Measurements from ENCODE around the gene MAPT.

MAPT gene

GRCh38 chr17:46028981-46029565 lies 134.7 kb downstream of the MAPT start:
- DNase-seq = no peak
- CTCF ChIA-PET = interaction anchor here (0.5 kb wide), 1 partner anchor 116 kb away, joined by 3 read pairs; no protein-coding TSS in a partner anchor
- H3K27ac Mint-ChIP-seq = peak overlapping the region; percentile 49
- peaks cover 6% of the 10 kb centered on the region for H3K4me1 Mint-ChIP-seq
- no peaks in the 10 kb centered on the region for H3K27me3 Mint-ChIP-seq
- H3K9me3 Mint-ChIP-seq = no peaks in the 10 kb centered on the region
- H3K36me3 Mint-ChIP-seq = peaks cover 53% of the 10 kb centered on the region
- no peak overlapping the region for H3K4me3 Mint-ChIP-seq

GRCh38 chr17:46029627-46030026 lies 135.3 kb downstream of the MAPT start:
- no peaks in the 10 kb centered on the region for H3K9me3 Mint-ChIP-seq
- no peak overlapping the region for H3K4me3 Mint-ChIP-seq
- no peak for DNase-seq
- no peak overlapping the region for H3K27ac Mint-ChIP-seq
- CTCF ChIA-PET = interaction anchor here (0.5 to 0.6 kb wide), 2 partner anchors 115 to 588 kb away, joined by 3 read pairs; no protein-coding TSS in a partner anchor
- H3K4me1 Mint-ChIP-seq = peaks cover 6% of the 10 kb centered on the region
- peaks cover 58% of the 10 kb centered on the region for H3K36me3 Mint-ChIP-seq
- H3K27me3 Mint-ChIP-seq = no peaks in the 10 kb centered on the region

- CTCF ChIA-PET = no interaction called here
- peaks cover 9% of the 10 kb centered on the region for H3K4me1 Mint-ChIP-seq
- H3K27me3 Mint-ChIP-seq = no peaks in the 10 kb centered on the region
- H3K27ac Mint-ChIP-seq = peak overlapping the region; percentile 64
- no peak for DNase-seq
- H3K4me3 Mint-ChIP-seq = no peak overlapping the region
- peaks cover 67% of the 10 kb centered on the region for H3K36me3 Mint-ChIP-seq
- no peaks in the 10 kb centered on the region for H3K9me3 Mint-ChIP-seq
These were observed 136.4 kb downstream of the MAPT start for GRCh38 chr17:46030752-46031151.

GRCh38 chr17:46031440-46031839 lies 137.1 kb downstream of the MAPT start:
- CTCF ChIA-PET = no interaction called here
- no peak for DNase-seq
- Mint-ChIP-seq H3K27ac (no peak overlapping the region), H3K27me3 (no peaks in the 10 kb centered on the region), H3K4me3 (no peak overlapping the region), H3K4me1 (peaks cover 9% of the 10 kb centered on the region), H3K9me3 (no peaks in the 10 kb centered on the region), H3K36me3 (peaks cover 71% of the 10 kb centered on the region)

- H3K4me1 Mint-ChIP-seq = peaks cover 9% of the 10 kb centered on the region
- H3K9me3 Mint-ChIP-seq = no peaks in the 10 kb centered on the region
- H3K36me3 Mint-ChIP-seq = peaks cover 73% of the 10 kb centered on the region
- H3K4me3 Mint-ChIP-seq = no peak overlapping the region
- CTCF ChIA-PET = no interaction called here
- H3K27me3 Mint-ChIP-seq = no peaks in the 10 kb centered on the region
- no peak overlapping the region for H3K27ac Mint-ChIP-seq
- no peak for DNase-seq
These were observed 137.6 kb downstream of the MAPT start for GRCh38 chr17:46031920-46032319.

GRCh38 chr17:46032909-46033308 lies 138.6 kb downstream of the MAPT start:
- Mint-ChIP-seq H3K36me3 (peaks cover 74% of the 10 kb centered on the region), H3K4me3 (no peak overlapping the region), H3K27me3 (no peaks in the 10 kb centered on the region), H3K4me1 (peaks cover 6% of the 10 kb centered on the region), H3K9me3 (no peaks in the 10 kb centered on the region), H3K27ac (no peak overlapping the region)
- CTCF ChIA-PET = interaction anchor here (3.1 kb wide), 1 partner anchor 12 kb away, joined by 17 read pairs; no protein-coding TSS in a partner anchor
- DNase-seq = no peak

GRCh38 chr17:46033392-46033791 lies 139.0 kb downstream of the MAPT start:
- CTCF ChIA-PET = interaction anchor here (3.1 kb wide), 1 partner anchor 11 kb away, joined by 17 read pairs; no protein-coding TSS in a partner anchor
- Mint-ChIP-seq H3K4me3 (no peak overlapping the region), H3K4me1 (peaks cover 6% of the 10 kb centered on the region), H3K36me3 (peaks cover 74% of the 10 kb centered on the region), H3K27me3 (no peaks in the 10 kb centered on the region), H3K9me3 (no peaks in the 10 kb centered on the region), H3K27ac (no peak overlapping the region)
- DNase-seq = no peak

GRCh38 chr17:46035112-46035818 lies 140.9 kb downstream of the MAPT start:
- Mint-ChIP-seq H3K4me3 (no peak overlapping the region), H3K27ac (peak overlapping the region; percentile 4), H3K36me3 (peaks cover 81% of the 10 kb centered on the region), H3K4me1 (peaks cover 3% of the 10 kb centered on the region), H3K9me3 (no peaks in the 10 kb centered on the region), H3K27me3 (no peaks in the 10 kb centered on the region)
- CTCF ChIA-PET = interaction anchor here (1.0 to 3.1 kb wide), 2 partner anchors 10 to 178 kb away, joined by 3 to 17 read pairs; no protein-coding TSS in a partner anchor
- DNase-seq = no peak

- Mint-ChIP-seq H3K4me3 (no peak overlapping the region), H3K27me3 (no peaks in the 10 kb centered on the region), H3K9me3 (no peaks in the 10 kb centered on the region), H3K4me1 (peaks cover 3% of the 10 kb centered on the region), H3K27ac (peak overlapping the region; percentile 25), H3K36me3 (peaks cover 78% of the 10 kb centered on the region)
- CTCF ChIA-PET = interaction anchor here (0.8 kb wide), 1 partner anchor 8 kb away, joined by 5 read pairs; no protein-coding TSS in a partner anchor
- DNase-seq = no peak
These were observed 142.1 kb downstream of the MAPT start for GRCh38 chr17:46036491-46036890.

GRCh38 chr17:46037722-46038255 lies 143.4 kb downstream of the MAPT start:
- Mint-ChIP-seq H3K27me3 (no peaks in the 10 kb centered on the region), H3K4me1 (peaks cover 3% of the 10 kb centered on the region), H3K27ac (no peak overlapping the region), H3K4me3 (no peak overlapping the region), H3K9me3 (no peaks in the 10 kb centered on the region), H3K36me3 (peaks cover 74% of the 10 kb centered on the region)
- DNase-seq = no peak
- CTCF ChIA-PET = no interaction called here

GRCh38 chr17:46038414-46038813 lies 144.1 kb downstream of the MAPT start:
- peaks cover 3% of the 10 kb centered on the region for H3K4me1 Mint-ChIP-seq
- H3K27me3 Mint-ChIP-seq = no peaks in the 10 kb centered on the region
- no peaks in the 10 kb centered on the region for H3K9me3 Mint-ChIP-seq
- DNase-seq = no peak
- H3K27ac Mint-ChIP-seq = peak overlapping the region; percentile 15
- H3K36me3 Mint-ChIP-seq = peaks cover 74% of the 10 kb centered on the region
- no peak overlapping the region for H3K4me3 Mint-ChIP-seq
- CTCF ChIA-PET = interaction anchor here (1.1 kb wide), 1 partner anchor 176 kb away, joined by 3 read pairs; no protein-coding TSS in a partner anchor

GRCh38 chr17:46038937-46039336 lies 144.6 kb downstream of the MAPT start:
- H3K27ac Mint-ChIP-seq = peak overlapping the region; percentile 15
- no peak overlapping the region for H3K4me3 Mint-ChIP-seq
- CTCF ChIA-PET = interaction anchor here (0.7 to 1.1 kb wide), 2 partner anchors 41 to 176 kb away, joined by 3 read pairs; no protein-coding TSS in a partner anchor
- no peaks in the 10 kb centered on the region for H3K27me3 Mint-ChIP-seq
- no peak for DNase-seq
- H3K36me3 Mint-ChIP-seq = peaks cover 77% of the 10 kb centered on the region
- no peaks in the 10 kb centered on the region for H3K9me3 Mint-ChIP-seq
- H3K4me1 Mint-ChIP-seq = peaks cover 3% of the 10 kb centered on the region

- H3K27ac Mint-ChIP-seq = no peak overlapping the region
- peaks cover 74% of the 10 kb centered on the region for H3K36me3 Mint-ChIP-seq
- H3K9me3 Mint-ChIP-seq = no peaks in the 10 kb centered on the region
- no peak overlapping the region for H3K4me3 Mint-ChIP-seq
- H3K4me1 Mint-ChIP-seq = peaks cover 6% of the 10 kb centered on the region
- DNase-seq = no peak
- H3K27me3 Mint-ChIP-seq = no peaks in the 10 kb centered on the region
- CTCF ChIA-PET = interaction anchor here (0.7 to 1.1 kb wide), 2 partner anchors 42 to 175 kb away, joined by 3 read pairs; no protein-coding TSS in a partner anchor
These were observed 145.3 kb downstream of the MAPT start for GRCh38 chr17:46039592-46040186.

GRCh38 chr17:46042246-46042645 lies 147.9 kb downstream of the MAPT start:
- H3K36me3 Mint-ChIP-seq = peaks cover 71% of the 10 kb centered on the region
- H3K27ac Mint-ChIP-seq = no peak overlapping the region
- no peaks in the 10 kb centered on the region for H3K27me3 Mint-ChIP-seq
- DNase-seq = no peak
- peaks cover 3% of the 10 kb centered on the region for H3K4me1 Mint-ChIP-seq
- H3K9me3 Mint-ChIP-seq = no peaks in the 10 kb centered on the region
- H3K4me3 Mint-ChIP-seq = no peak overlapping the region
- CTCF ChIA-PET = interaction anchor here (3.7 to 4.1 kb wide), 3 partner anchors 39 to 169 kb away, joined by 18 to 50 read pairs (median 23); no protein-coding TSS in a partner anchor

Data from activated naive CD4-positive, alpha-beta T cell treated with anti-CD3 and anti-CD28 coated beads, Interleukin-2, amount 10 ng/mL, durations not matched to agents 7 days and 5 days (primary cell).